ENCODE measurements around the gene CDK8.

DNA sequence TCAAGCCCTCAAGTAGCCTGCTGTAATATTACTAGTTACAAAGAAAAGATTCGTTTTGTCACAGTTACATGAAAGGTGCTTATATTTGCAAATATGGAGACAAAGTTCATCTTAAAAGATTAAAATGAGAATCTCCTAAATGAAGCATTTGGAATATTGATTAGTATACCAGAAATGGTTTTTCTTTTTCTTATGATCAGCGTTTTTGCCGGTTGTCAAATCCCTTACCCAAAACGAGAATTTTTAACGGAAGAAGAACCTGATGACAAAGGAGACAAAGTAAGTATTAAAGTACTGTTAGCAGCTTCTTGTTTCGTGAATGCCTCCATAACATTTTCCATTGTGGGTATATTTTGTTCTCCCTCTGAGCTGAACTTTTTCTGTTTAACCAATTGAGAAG lies 147.1 kb downstream of the CDK8 start:
- TF ChIP-seq, protein P1, sequence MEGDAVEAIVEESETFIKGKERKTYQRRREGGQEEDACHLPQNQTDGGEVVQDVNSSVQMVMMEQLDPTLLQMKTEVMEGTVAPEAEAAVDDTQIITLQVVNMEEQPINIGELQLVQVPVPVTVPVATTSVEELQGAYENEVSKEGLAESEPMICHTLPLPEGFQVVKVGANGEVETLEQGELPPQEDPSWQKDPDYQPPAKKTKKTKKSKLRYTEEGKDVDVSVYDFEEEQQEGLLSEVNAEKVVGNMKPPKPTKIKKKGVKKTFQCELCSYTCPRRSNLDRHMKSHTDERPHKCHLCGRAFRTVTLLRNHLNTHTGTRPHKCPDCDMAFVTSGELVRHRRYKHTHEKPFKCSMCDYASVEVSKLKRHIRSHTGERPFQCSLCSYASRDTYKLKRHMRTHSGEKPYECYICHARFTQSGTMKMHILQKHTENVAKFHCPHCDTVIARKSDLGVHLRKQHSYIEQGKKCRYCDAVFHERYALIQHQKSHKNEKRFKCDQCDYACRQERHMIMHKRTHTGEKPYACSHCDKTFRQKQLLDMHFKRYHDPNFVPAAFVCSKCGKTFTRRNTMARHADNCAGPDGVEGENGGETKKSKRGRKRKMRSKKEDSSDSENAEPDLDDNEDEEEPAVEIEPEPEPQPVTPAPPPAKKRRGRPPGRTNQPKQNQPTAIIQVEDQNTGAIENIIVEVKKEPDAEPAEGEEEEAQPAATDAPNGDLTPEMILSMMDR (IDR thresholded peaks at IDR 0.05), result no peak
- no peak for TF ChIP-seq ZFX (IDR thresholded peaks at IDR 0.05; ENCODE audit: borderline replicate concordance)

Measured in 22Rv1 (cell line).